Measurements from ENCODE around the gene SCD5.

DNA sequence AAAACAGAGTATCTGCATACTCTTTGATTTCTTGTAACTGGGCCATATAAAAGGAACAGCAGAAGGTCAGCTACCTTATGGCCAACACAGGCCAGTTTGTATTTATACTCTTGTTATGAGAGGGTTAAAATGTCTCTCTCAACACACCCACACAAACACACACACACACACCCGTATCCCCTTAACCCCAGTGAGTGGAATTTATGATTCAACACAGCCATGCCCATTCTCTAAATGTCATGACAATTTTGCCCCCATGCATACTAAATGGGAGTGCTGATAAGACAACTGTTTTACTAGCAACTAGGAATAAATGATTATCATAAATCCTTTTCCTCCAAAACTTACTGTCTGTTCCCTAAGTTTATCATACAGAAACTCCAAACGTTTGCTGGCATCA, 22.1 kb upstream of the SCD5 start:
- TF ChIP-seq, protein P1, sequence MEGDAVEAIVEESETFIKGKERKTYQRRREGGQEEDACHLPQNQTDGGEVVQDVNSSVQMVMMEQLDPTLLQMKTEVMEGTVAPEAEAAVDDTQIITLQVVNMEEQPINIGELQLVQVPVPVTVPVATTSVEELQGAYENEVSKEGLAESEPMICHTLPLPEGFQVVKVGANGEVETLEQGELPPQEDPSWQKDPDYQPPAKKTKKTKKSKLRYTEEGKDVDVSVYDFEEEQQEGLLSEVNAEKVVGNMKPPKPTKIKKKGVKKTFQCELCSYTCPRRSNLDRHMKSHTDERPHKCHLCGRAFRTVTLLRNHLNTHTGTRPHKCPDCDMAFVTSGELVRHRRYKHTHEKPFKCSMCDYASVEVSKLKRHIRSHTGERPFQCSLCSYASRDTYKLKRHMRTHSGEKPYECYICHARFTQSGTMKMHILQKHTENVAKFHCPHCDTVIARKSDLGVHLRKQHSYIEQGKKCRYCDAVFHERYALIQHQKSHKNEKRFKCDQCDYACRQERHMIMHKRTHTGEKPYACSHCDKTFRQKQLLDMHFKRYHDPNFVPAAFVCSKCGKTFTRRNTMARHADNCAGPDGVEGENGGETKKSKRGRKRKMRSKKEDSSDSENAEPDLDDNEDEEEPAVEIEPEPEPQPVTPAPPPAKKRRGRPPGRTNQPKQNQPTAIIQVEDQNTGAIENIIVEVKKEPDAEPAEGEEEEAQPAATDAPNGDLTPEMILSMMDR (IDR thresholded peaks at IDR 0.05; ENCODE audit: insufficient read depth, low read depth, low read length) = no peak
- no peak for TF ChIP-seq EZH2 (IDR thresholded peaks at IDR 0.05; ENCODE audit: insufficient read depth, low read length)

Data from astrocyte (in vitro differentiated cells and primary cell).